Measurements from ENCODE around the gene RNF144B.

DNA sequence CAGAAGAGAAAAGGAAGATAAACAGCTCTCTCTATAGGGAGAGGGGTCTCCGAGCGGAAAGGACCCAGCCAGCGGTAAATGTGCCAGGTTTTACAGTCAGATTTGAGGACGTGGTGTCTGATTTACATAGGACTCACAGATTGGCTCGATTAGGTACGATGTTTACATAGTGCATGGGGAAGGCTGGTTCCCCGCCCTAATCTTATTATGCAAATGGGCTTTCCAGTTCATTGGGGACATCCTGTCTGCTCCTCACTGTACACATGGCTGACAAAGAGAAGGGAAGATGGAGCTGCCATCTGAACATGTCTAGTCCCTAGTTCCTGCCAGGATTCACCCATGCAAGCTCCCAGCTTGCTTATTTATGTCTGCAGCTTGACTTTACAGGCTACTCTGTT lies 119.9 kb downstream of the RNF144B start:
- TF ChIP-seq TAF1 (IDR thresholded peaks at IDR 0.05; ENCODE audit: low read depth, low read length) (no peak), POLR2A (IDR thresholded peaks at IDR 0.05; ENCODE audit: low read depth, low read length) (no peak)

Data from GM12891 (cell line).